Lower lobe of right lung (tissue), 2 donors: ENCODE measurements around the gene MRPL42. TPM values are rescaled to one million over a fixed set of nuclear protein-coding genes. Genes with fewer than 3 reads are reported as not detected.

Experiments
- ATAC-seq, 2 donors: fragments of 200-7000 bp; cut with Tn5 transposase; one replicate each; pipeline ENCODE4 v1.9.1; 2020 to 2022; ENCODE audit warnings: mild to moderate bottlenecking in 2 of 2, moderate library complexity in 2 of 2
- DNase-seq: peaks from one replicate; pipeline ENCODE4 v3.0.0-alpha.2; 2020
- H3K27ac ChIP-seq: fragments of 200-600 bp; one replicate; pipeline ENCODE4 v1.8.0; 2022
- H3K27me3 ChIP-seq: fragments of 200-600 bp; one replicate; pipeline ENCODE4 v1.8.0; 2022; ENCODE audit warnings: low read depth
- H3K36me3 ChIP-seq: fragments of 200-600 bp; one replicate; pipeline ENCODE4 v1.8.0; 2022; ENCODE audit warnings: mild to moderate bottlenecking
- H3K4me1 ChIP-seq: fragments of 200-600 bp; one replicate; pipeline ENCODE4 v1.8.0; 2022
- H3K4me3 ChIP-seq: fragments of 200-600 bp; one replicate; pipeline ENCODE4 v1.8.0; 2022; ENCODE audit warnings: mild to moderate bottlenecking
- H3K9me3 ChIP-seq: fragments of 200-600 bp; one replicate; pipeline ENCODE4 v1.8.0; 2022
- CTCF ChIP-seq: fragments of 200-600 bp; IDR thresholded peaks from one replicate; pipeline ENCODE4 v1.8.0; 2022; ENCODE audit warnings: antibody characterized with exemption, mild to moderate bottlenecking
- intact Hi-C: fragments of 100-400 bp; cut with DNase I; formaldehyde crosslinking; loops from one replicate; pipeline ENCODE4 v1.11.0; 2022
- total RNA-seq: library from RNA; stranded (reverse); fragmentation: NEBNext Ultra II Directional; extraction: Animal tissue kit (Norgen Biotek cat#: 25700); gene quantifications from one replicate; pipeline ENCODE4 v1.2.1, GENCODE V29; 2021
- donor health status: DM: no; HTN: yes; CAD: no; lungs with severe emphysema.

MRPL42 gene
- total RNA-seq, 1 donor from 2014 or later = 44.4 TPM

- ATAC-seq (peak; percentile 89), DNase-seq (no peak)
- Histone ChIP-seq H3K27me3 (no peaks in the 10 kb centered on the region), H3K4me1 (no peaks in the 10 kb centered on the region), H3K4me3 (no peak overlapping the region), H3K36me3 (no peaks in the 10 kb centered on the region), H3K27ac (no peak overlapping the region), H3K9me3 (no peaks in the 10 kb centered on the region)
- no peak for TF ChIP-seq CTCF
- intact Hi-C loops = no loop called here
Measured at GRCh38 chr12:93563807-93564538, 96.7 kb downstream of the MRPL42 start.

- intact Hi-C loops = no loop called here
- H3K27me3 ChIP-seq = no peaks in the 10 kb centered on the region
- no peak for DNase-seq
- ATAC-seq = no peak
- no peaks in the 10 kb centered on the region for H3K9me3 ChIP-seq
- H3K36me3 ChIP-seq = no peaks in the 10 kb centered on the region
- H3K4me1 ChIP-seq = no peaks in the 10 kb centered on the region
- no peak overlapping the region for H3K4me3 ChIP-seq
- TF ChIP-seq CTCF = no peak
- no peak overlapping the region for H3K27ac ChIP-seq
Measured at GRCh38 chr12:93565760-93566159, 98.4 kb downstream of the MRPL42 start.

Other genes with a start within 250 kb of the MRPL42 start
- 56.8 TPM for gene NUDT4, start 89.6 kb upstream of the MRPL42 start, total RNA-seq
- gene UBE2N, start 25.6 kb upstream of the MRPL42 start, total RNA-seq = 65.7 TPM
- 20.0 TPM for gene SOCS2, start 105.2 kb downstream of the MRPL42 start, total RNA-seq
- gene CRADD, start 209.9 kb downstream of the MRPL42 start, total RNA-seq = 16.5 TPM